ENCODE data around the gene TFAP2E.

GRCh38 chr1:35530168-35530567 is 42.9 kb upstream of the TFAP2E start:
- TF ChIP-seq CTCF (IDR thresholded peaks at IDR 0.05; ENCODE audit: insufficient read depth, low read depth, low read length), result no peak
- TF ChIP-seq EZH2 (IDR thresholded peaks at IDR 0.05; ENCODE audit: insufficient read depth, low read length), result no peak
